HG02678 (cell line): ENCODE results near the gene GPR156.
"Not testable (repeated sequence)": the region's sequence is repeated elsewhere in the genome, so short reads cannot be mapped to it uniquely, and the experiment has no call there.

Experiments
- ATAC-seq: cut with Tn5 transposase; IDR thresholded peaks from one replicate; pipeline ENCODE4 v1.9.1; 2021; ENCODE audit warnings: mild to moderate bottlenecking, moderate library complexity; ENCODE audit not compliant: unreplicated experiment

GPR156 gene

DNA sequence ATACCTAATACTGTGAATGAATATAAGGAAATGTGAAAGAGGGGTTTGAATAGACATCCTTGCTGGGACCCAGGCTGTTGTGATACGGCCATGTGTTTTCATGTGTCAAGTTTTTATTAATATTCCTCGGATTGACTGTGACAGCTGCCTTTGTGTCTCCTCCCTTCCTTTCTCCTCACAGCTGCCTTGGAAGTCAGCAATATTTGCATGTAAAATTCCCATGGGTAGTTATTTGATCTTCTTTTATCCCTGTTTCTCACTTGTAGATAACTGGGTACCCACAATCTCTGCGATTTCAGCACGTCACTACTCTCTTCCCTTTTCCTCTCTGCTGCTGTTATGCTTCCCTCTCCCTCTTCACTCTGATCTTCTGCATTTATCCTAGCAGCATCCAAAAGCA, 9.4 kb downstream of the GPR156 start:
- no peak for ATAC-seq

DNA sequence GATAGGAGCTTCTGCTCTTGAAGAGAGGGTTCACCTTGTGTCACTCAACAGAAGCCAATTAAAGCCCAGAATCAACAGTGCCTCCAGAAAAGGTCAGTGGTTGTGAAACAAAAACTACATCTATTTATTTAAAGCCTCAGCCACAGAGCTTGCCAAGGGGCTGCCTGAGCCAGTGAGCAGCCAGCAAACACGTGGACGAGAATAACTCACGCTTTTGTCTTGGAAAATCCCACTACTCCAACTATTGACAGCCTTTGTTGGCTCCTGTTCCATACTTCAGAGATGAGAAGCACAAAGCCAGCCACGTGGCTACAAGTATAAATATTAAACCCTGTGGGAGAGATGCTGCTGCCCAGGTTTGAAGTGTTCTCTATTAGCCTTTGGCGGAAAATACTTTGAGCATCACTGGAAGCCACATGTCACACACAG, 10.3 kb downstream of the GPR156 start:
- ATAC-seq = no peak

DNA sequence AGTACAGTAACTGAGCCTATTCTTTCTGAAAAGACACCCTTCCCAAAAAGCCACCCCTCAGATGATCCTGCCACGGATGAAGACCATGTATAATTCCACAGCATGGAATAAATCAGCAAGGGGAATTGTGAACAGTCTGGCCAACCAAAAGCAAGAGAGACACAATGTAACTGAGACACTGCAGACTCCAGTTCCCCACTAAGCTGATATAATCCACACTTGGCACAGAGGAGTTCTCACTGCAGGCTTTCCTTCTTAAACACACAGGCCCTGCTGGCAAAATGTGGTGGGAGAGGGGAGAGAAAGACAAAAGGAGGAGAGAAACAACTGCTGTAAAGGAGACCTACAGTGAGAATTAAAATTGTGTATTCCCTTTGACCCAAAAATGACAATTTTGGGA, 12.7 kb downstream of the GPR156 start:
- no peak for ATAC-seq

DNA sequence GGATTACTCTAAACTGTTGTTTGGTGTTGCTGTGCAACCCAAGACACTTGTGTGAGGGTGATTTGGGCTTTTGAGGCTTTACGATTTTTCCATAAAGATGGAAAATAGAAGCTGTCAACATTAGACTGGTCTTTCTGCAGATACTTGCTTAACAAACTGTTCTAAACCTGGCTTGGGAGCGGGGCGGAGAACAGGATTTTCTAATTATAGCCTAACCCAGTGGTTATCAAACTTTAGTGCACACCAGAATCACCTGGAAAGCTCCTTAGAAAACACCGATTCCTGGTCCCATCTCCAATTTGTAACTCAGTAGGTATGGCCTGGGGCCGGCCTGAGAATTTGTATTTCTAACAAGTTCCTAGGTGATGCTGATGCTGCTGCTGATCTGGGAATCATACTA, 19.0 kb downstream of the GPR156 start:
- no peak for ATAC-seq

DNA sequence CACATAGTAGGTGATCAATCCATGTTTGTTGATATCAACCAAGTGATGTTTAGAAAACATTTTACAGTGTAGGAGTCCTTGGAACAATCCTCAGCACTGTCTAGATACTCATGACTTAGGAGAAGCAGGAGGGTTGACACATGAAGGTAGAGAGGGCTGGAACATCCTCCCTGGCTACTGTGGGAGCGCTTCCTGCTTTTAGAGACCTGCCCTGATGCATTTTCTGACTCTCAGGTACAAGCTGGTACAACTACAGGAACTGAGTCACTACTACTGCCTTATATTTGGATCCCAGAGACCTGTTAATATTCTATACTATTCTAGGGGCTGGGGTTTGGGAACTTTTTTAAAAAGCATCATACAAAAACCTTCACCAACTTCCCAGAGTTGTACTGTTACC, 20.1 kb downstream of the GPR156 start:
- ATAC-seq = no peak

DNA sequence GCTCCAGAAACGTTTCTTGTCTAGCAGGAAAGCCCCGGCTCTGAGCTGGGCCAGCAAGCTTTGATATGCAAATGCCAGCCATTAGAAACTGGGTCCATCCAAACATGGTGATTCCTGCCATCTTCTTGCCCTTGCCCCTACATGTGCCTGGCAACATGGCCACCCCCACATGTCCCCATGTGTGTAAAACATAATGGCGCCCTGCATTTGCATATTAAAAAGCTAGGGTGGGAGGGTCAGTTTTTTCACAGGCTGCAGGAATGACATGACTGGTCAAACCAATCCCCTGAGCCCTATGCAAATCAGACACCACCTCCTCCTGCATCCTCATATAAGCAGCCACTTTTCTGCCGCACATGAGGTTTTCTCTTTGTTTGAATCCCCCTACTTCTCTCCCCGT, 21.2 kb downstream of the GPR156 start:
- no peak for ATAC-seq

DNA sequence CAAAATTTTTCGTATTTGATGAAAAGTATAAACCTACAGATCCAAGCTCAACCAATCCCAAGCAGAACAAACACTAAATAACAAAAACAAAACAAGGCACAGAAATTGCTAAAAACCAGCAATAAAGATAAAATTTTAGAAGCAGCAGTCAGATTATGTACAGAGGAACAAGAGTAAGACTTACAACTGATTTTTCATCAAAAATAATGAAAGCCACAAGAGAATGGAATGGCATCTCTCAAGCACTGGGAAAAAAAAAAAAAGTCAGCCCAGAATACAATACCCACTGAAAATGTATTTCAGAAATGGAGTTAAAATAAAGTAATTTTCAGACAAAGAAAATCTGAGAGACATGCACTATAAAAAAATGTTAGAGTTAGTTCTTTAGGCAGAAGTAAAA, 27.0 kb downstream of the GPR156 start:
- ATAC-seq = no peak

DNA sequence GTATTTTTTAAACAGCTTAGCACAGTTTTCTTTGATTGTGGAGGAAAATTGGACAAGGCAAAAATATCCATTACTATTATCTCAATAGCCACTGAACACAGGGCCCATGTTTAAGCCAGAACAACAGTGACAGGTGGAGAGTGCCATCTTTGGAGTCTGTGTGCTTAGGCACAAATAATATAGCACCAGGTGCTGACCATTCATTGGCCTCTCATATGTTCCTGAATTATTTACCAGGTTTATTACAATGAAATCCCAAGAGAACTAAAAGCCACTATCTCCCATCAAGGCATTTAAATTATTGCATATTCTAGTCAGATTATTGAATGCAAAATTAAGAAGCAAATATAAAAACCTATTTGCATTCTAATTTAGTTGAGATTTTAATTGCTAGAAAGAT, 39.6 kb downstream of the GPR156 start:
- no peak for ATAC-seq

DNA sequence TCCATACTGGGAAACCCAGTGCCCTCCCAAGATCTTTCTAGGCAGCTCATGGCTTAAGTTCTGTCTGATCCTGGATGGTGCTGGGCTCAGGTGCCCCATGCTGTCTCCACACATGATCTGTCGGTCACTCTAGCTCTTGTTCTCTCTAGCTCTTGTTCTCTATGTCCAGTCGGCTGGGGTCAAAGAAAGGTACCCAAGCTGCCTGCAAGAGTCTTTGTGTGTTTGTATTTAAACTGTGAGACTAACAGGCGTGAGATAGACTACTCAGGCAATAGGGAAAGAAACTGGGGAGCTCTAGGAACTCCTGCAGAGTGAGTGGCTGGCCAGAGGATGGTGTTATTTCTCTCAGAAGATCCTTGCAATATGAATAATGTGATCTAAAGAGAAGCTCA, 40.2 kb downstream of the GPR156 start:
- ATAC-seq = no peak

DNA sequence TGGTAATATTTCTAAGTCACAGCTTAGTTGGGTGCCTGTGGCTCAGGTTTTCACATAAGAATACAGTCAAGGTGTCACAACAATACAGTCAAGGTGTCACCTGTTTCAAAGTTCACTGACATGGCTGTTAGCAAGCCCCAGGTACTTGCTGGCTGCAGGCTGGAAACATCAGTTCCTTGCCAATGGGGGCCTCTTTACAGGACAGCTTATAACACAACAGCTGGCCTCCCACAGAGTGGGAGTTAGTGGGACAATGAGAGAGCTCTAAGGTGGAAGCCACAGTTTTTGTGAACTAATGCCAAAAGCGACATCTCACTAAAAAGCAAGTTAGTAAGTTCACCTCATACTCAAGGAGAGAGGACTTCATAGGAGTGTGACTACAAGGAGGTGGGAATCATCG, 45.4 kb downstream of the GPR156 start:
- no peak for ATAC-seq

DNA sequence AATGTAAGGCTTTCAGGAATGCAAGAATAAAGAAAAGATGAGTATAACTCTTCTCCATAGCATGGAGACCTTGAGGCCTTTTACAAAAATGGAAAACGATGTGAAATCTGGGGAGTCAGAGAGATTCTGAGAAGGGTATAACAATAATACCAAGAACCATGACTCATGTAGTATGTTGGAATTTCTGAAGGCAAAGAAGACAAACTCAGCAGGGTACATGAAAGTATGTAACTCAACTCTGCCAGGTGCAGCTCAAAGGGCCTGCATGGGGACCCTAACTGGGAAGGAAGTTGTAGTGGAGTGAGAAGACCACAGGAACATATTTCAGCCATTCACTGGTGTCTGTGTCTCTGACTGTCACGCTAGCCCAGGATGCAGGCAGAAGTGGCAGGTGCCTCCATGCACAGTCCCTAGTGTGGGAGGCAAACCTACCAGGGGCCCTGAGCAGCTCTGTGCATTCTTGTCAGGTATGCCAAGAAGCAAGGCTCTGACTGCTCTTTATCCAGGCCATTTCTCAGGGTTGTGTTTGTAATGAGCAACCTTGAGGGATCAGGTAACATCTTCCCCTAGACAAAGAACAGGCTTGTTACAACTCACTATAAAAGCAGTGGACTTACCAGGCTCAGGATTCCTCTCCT, 57.2 kb downstream of the GPR156 start:
- no peak for ATAC-seq

DNA sequence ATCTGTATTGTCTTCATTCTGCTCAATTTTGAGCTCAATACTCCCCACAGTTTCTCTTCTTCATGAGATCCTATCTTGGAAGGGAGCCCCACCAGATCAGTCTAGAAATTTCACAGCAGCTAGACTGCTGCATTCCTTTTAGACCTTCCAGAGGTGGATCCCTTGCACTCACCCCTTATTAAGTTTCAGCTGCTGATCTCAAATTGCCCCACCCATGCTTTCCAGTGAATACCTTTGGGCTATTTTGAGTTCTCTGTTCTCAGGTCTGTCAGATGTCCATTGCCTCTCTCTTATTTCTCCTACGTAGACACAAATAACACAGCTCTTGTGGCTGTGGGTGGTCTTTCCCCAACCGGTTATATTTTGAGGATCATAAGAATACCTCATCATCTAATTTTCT, 60.8 kb downstream of the GPR156 start:
- ATAC-seq = no peak

DNA sequence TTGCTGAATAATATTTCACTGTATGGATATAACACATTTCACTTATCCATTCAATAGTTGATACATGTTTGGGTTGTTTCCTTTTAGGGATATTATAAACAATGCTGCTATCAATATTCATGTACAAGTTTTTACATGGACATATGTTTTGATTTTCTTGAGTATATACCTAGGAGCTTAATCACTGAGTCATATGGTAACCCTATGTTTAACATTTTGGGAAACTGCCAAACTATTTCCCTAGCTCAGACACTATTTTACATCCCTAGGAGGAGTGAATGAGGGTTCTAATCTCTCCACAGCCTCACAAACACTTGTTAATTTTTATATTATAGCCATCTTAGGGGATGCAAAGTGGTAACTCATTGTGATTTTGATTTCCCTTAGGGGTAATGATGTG, 66.0 kb downstream of the GPR156 start:
- ATAC-seq = no peak

DNA sequence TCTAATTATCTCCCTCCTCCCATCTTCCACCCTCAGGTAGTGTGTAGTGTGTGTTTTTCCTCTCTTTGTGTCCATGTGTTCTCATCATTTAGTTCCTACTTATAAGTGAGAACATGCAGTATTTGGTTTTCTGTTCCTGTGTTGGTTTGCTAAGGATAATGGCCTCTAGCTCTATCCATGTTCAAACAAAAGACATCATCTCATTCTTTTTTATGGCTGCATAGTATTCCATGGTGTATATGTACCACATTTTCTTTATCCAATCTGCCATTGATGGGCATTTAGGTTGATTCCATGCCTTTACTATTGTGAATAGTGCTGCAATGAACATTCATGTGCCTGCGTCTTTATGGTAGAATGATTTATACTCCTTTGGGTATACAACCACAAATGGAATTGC, 68.4 kb downstream of the GPR156 start:
- ATAC-seq = not testable (repeated sequence)

DNA sequence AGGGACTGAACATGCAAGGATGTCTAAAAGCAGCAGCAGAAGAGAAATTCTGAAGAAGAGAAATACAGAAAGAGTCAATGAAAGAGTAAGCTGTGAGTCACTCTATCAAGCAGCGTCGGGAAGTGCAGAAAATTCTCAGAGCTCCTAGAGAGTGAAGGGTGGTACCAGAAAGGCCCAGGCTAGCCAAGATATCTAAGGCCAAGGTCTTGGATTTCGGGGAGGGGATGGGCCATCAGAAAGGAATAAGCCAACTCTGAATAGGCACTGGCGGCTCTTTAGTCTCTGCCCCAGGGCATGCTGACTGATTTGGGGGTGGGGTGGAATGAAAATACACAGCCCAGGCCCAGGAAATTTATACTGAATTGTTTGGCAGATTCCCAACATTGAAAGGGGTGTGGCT, 70.8 kb downstream of the GPR156 start:
- ATAC-seq = no peak

DNA sequence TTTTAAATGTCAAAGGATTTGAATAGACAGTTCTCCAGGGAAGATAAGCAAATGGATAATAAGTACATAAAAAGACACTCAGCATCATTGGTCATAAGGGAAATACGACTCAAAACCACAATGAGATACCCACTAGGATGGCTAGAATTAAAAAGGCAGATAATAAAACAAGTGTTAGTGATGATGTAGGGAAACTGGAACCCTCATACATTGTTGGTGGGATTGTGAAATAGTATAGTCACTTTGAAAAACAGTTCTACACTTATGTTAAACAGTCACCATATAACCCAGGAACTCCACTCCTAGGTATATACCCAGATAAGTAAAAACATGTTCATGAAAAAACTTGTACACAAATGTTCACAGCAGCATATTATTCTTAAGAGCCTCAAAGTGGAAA, 72.5 kb downstream of the GPR156 start:
- no peak for ATAC-seq

DNA sequence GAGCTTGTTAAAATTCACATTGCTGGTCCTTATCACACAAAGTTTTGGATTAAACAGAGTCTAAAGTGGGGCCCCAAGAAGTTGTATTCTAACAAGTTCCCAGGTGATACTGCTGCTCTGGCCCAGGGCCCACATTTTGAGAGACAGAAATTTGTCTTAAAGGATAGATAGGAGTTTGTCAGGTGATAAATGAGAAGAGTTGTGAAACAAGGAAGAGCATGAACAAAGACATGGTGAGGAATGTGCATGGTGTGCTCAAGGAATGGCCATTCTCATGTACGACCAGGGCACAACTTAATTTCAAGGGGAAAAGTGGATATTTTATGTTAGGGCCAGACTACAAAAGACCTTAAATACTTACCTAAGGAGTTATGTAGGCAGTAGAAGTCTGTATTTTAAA, 75.6 kb downstream of the GPR156 start:
- ATAC-seq = no peak

DNA sequence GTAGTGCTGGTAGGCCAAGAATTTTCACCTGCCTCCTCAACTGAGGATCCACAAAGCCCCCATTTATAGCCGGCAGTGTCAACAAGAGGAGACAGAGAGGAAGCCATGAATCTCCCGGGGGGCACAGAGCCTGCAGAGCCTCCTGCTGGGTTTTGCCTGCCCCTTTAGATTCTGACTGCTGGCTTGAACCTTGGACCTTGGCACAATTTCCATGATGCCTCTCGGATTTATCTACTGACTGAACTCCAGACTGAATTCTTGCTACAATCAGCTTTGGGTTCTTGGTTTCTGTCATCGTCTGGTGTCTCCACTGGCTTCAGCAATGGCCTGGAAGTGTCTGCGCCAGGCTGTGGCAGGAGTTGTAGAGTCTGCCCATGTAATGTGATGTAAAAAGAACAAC, 80.7 kb downstream of the GPR156 start:
- no peak for ATAC-seq

DNA sequence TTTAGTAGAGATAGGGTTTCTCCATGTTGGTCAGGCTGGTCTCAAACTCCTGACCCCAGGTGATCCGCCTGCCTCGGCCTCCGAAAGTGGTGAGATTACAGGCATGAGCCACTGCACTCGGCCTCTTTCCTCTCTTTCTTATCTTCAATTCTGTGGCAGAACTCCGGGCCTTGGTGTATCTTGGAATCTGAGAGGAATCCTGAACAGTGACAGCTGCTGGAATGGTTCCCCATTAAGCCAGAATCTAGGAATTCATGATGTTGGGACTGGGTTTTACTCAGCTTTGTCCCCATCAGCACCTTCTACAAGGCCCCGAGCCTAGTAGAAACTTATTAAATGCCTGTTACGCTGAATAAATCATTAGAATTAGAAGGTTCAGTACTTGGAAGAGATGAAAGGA, 81.4 kb downstream of the GPR156 start:
- ATAC-seq = no peak

DNA sequence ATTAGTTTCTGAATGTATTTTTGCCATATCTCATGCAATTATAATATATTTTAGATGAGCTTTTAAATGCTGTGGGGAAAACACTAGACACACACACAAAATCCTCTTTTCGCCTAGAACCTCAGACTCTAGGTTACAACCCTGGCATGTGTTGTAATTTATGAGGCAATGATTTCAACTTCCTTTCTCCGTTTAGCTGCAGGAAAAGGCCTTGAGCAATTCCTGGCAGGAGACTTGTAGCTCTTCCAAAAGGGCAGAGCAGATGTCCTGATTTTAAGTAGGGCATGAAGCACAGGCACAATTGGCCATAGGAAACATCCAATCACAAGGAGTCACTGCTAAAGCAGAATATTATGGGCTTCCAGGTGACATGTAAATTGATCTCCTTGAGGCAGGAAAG, 82.0 kb downstream of the GPR156 start:
- ATAC-seq = no peak

DNA sequence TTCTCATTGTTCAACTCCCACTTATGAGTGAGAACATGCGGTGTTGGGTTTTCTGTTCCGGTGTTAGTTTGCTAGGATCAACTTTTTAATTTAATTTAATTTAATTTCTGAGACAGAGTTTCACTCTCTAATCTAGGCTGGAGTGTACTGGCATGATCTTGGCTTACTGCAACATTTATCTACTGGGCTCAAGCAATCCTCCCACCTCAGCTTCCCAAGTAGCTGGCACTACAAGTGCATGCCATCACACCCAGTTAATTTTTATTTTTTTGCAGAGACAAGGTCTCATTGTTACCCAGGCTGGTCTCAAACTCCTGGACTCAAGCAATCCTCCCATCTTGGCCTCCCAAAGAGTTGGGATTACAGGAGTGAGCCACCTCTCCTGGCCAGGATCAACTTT, 82.7 kb downstream of the GPR156 start:
- ATAC-seq = no peak

DNA sequence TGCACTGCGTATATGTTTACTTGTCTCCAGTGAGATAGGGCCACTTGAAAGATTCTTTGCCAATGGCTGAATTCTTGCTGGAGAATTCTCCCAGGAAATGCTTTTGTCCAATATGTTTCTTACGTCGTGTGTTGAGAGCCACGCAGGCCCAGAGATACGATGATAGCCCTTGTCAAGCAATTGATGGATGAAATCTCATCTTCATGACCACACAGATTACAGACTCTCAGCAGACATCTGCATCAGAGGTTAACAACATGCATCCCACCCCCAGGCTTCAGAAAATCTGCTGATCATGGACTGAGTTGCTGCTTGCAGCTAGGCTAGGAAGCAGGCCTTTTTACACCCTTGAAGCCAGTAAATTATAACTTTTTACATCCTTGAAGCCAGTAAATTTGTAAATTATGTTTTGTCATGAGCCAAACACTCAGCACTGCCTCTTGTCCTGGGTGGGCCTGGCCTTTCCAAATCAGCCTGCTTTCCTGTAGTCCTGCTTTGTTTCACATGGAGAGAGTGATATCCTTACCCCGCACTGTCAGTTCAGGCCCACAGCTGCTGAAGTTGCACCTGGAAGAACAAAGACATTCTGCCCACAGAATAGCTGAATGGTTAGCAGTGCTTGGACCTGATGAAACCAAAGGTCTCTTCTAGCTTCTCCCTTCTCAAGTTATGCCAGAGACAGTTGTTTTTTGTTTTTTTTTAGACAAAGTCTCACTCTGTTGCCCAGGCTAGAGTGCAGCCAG, 84.4 kb downstream of the GPR156 start:
- no peak for ATAC-seq

DNA sequence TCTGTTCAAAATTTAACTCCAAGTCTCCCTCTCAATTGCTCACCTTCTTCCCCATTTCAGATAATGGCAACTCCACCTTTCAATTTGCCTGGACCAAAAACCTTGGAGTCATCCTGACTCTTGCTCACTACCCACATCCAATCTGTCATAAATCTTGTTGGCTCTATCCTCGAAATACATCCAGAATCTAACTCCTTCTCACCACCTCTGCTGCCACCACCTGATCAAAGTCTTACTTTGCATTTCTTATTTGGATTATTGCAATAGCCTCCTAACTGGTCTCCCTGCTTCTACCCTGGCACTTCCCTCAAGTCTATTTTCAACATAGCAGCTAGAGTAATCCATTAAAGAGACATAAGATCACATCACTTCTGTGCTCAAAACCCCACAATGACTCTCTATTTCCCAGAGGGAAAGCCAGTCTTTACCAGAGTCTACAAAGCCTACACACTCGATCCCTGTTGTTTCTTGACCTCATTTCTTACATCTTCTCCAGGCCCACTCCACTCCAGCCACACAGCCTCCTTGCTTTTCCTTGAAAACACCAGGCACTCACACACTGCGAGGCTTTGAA, 86.6 kb downstream of the GPR156 start:
- no peak for ATAC-seq
